ENCODE data around the gene PIK3C2G. TPM values are rescaled to one million over a fixed set of nuclear protein-coding genes. Genes with fewer than 3 reads are reported as not detected.

PIK3C2G gene
- total RNA-seq, 1 donor, result not detected

DNA sequence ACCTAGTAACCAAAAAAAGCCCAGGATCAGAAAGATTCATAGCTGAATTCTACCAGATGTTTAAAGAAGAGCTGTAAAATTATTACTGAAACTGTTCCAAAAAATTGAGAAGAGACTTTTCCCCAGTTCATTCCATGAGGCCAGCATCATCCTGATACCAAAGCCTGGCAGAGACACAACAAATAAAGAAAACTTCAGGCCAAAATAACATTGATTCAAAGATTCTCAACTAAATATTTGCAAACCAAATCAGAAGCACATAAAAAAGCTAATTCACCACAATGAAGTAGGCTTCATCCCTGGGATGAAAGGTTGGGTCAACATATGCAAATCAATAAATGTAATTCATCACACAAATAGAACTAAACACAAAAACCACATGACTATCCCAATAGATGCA is 325.3 kb downstream of the PIK3C2G start:
- no peak overlapping the region for H3K4me3 ChIP-seq (ENCODE audit: insufficient read depth, low read length)
- TF ChIP-seq, protein P1, sequence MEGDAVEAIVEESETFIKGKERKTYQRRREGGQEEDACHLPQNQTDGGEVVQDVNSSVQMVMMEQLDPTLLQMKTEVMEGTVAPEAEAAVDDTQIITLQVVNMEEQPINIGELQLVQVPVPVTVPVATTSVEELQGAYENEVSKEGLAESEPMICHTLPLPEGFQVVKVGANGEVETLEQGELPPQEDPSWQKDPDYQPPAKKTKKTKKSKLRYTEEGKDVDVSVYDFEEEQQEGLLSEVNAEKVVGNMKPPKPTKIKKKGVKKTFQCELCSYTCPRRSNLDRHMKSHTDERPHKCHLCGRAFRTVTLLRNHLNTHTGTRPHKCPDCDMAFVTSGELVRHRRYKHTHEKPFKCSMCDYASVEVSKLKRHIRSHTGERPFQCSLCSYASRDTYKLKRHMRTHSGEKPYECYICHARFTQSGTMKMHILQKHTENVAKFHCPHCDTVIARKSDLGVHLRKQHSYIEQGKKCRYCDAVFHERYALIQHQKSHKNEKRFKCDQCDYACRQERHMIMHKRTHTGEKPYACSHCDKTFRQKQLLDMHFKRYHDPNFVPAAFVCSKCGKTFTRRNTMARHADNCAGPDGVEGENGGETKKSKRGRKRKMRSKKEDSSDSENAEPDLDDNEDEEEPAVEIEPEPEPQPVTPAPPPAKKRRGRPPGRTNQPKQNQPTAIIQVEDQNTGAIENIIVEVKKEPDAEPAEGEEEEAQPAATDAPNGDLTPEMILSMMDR (IDR thresholded peaks at IDR 0.05; ENCODE audit: extremely low read depth, low read depth, low read length), result no peak
- no peak overlapping the region for H3K4me2 ChIP-seq (ENCODE audit: insufficient read depth, low read length)
- no peaks in the 10 kb centered on the region for H3K4me1 ChIP-seq (ENCODE audit: insufficient read depth, low read length)
- H3K36me3 ChIP-seq (ENCODE audit: insufficient read depth, low read length), result no peaks in the 10 kb centered on the region
- no peaks in the 10 kb centered on the region for H4K20me1 ChIP-seq (ENCODE audit: insufficient read depth, low read length)
- no peaks in the 10 kb centered on the region for H3K79me2 ChIP-seq (ENCODE audit: insufficient read depth, low read length)
- H3K27me3 ChIP-seq (ENCODE audit: insufficient read depth, low read length), result no peaks in the 10 kb centered on the region
- H3K9me3 ChIP-seq (ENCODE audit: low read depth, low read length), result no peaks in the 10 kb centered on the region
- no peak for DNase-seq (ENCODE audit: insufficient read length, low spot score, missing footprints)
- no peak overlapping the region for H2AFZ ChIP-seq (ENCODE audit: low read length)
- H3K27ac ChIP-seq (ENCODE audit: low read depth, low read length), result no peak overlapping the region

DNA sequence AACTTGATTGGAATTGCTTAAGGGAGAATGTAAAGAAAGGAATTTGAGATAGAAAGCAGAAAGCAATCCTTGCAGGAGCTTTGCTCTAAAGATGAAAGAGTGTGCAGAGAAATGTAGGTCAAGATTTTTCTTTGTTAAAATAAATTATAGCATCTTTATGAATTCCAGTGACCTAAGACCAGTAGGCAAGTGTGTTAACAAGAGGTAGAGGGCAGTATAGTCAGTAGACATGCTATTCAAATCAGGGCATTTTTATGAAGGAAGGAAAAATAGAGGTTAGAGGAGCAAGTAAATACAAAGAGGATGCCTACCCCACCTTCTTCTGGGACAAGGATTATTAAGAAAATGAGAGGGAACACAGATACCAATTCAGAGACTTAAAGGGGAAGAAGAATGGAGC is 328.0 kb downstream of the PIK3C2G start:
- no peaks in the 10 kb centered on the region for H3K4me1 ChIP-seq (ENCODE audit: insufficient read depth, low read length)
- no peak overlapping the region for H2AFZ ChIP-seq (ENCODE audit: low read length)
- TF ChIP-seq, protein P1 (IDR thresholded peaks at IDR 0.05; ENCODE audit: extremely low read depth, low read depth, low read length), result peak; percentile 17
- H3K27ac ChIP-seq (ENCODE audit: low read depth, low read length), result no peak overlapping the region
- no peak overlapping the region for H3K4me3 ChIP-seq (ENCODE audit: insufficient read depth, low read length)
- H3K4me2 ChIP-seq (ENCODE audit: insufficient read depth, low read length), result no peak overlapping the region
- H3K27me3 ChIP-seq (ENCODE audit: insufficient read depth, low read length), result no peaks in the 10 kb centered on the region
- H4K20me1 ChIP-seq (ENCODE audit: insufficient read depth, low read length), result no peaks in the 10 kb centered on the region
- no peaks in the 10 kb centered on the region for H3K9me3 ChIP-seq (ENCODE audit: low read depth, low read length)
- no peaks in the 10 kb centered on the region for H3K79me2 ChIP-seq (ENCODE audit: insufficient read depth, low read length)
- no peak for DNase-seq (ENCODE audit: insufficient read length, low spot score, missing footprints)
- H3K36me3 ChIP-seq (ENCODE audit: insufficient read depth, low read length), result no peaks in the 10 kb centered on the region

DNA sequence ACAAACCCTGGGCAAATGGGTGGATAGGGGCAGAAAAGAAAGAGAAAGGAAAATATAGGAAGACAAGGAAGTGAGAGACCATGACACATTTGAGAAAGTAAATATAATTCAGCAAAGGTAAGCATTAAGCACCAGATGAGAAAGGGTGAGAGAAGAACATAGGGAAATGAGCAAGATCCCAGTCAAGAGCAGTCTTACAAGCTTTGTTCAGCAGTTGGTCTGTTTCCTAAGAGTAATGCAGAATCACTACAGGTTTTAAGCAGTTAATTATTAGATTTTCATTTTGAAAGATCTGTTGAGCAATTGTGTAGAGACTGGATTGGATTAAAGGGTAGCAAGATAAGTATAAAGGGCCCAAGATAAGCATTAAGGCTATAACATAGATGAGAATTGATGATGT is 330.2 kb downstream of the PIK3C2G start:
- Histone ChIP-seq H4K20me1 (ENCODE audit: insufficient read depth, low read length) (no peaks in the 10 kb centered on the region), H3K79me2 (ENCODE audit: insufficient read depth, low read length) (no peaks in the 10 kb centered on the region), H3K36me3 (ENCODE audit: insufficient read depth, low read length) (no peaks in the 10 kb centered on the region), H2AFZ (ENCODE audit: low read length) (no peak overlapping the region), H3K4me1 (ENCODE audit: insufficient read depth, low read length) (no peaks in the 10 kb centered on the region), H3K9me3 (ENCODE audit: low read depth, low read length) (no peaks in the 10 kb centered on the region), H3K4me2 (ENCODE audit: insufficient read depth, low read length) (no peak overlapping the region), H3K27me3 (ENCODE audit: insufficient read depth, low read length) (no peaks in the 10 kb centered on the region), H3K27ac (ENCODE audit: low read depth, low read length) (no peak overlapping the region), H3K4me3 (ENCODE audit: insufficient read depth, low read length) (no peak overlapping the region)
- TF ChIP-seq, protein P1 (IDR thresholded peaks at IDR 0.05; ENCODE audit: extremely low read depth, low read depth, low read length), result no peak
- DNase-seq (ENCODE audit: insufficient read length, low spot score, missing footprints), result no peak

DNA sequence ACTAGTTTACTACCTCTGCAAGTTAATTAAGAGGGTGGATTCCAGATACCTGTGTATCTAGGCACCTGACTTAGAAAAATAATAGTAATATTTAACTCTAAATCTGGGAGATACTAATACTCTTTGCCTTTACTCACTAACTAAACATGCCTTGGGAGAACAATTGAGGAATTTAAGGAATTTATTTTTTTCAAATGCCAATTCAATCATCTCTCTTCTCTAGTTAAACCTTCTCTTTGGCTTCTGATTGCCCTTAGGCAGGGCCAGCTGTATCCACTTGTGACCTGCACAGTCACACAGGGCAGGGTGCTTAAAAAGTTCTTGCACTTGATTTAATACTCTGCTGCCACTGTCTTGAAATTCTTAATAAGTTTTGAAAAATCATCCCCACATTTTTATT is 334.1 kb downstream of the PIK3C2G start:
- Histone ChIP-seq H3K4me2 (ENCODE audit: insufficient read depth, low read length) (no peak overlapping the region), H3K79me2 (ENCODE audit: insufficient read depth, low read length) (no peaks in the 10 kb centered on the region), H4K20me1 (ENCODE audit: insufficient read depth, low read length) (no peaks in the 10 kb centered on the region), H3K4me1 (ENCODE audit: insufficient read depth, low read length) (no peaks in the 10 kb centered on the region), H3K27ac (ENCODE audit: low read depth, low read length) (no peak overlapping the region), H3K27me3 (ENCODE audit: insufficient read depth, low read length) (no peaks in the 10 kb centered on the region), H2AFZ (ENCODE audit: low read length) (no peak overlapping the region), H3K9me3 (ENCODE audit: low read depth, low read length) (no peaks in the 10 kb centered on the region), H3K36me3 (ENCODE audit: insufficient read depth, low read length) (no peaks in the 10 kb centered on the region), H3K4me3 (ENCODE audit: insufficient read depth, low read length) (no peak overlapping the region)
- DNase-seq (ENCODE audit: insufficient read length, low spot score, missing footprints), result no peak
- TF ChIP-seq, protein P1 (IDR thresholded peaks at IDR 0.05; ENCODE audit: extremely low read depth, low read depth, low read length), result no peak
